ENCODE results near the gene TOP2A.

The TOP2A gene

DNA sequence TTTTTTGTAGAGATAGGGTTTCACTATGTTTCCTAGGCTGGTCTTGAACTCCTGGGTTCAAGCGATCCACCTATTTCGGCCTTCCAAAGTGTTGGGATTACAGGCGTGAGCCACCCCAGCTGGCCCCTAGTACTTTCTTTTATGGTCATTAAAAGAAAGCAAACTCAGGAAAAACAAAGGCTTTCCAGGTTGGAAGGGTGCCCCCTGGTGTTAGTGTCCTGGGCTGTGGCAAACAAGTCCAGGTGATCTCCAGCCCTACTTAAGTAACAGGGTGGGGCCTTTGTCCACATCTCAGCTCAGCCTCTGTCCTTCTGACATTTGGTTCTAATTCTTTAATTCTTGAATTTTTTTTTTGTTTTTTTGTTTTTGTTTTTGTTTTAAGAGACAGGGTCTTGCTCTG, 32.5 kb upstream of the TOP2A start:
- no peak for TF ChIP-seq ZFX (IDR thresholded peaks at IDR 0.05)
- TF ChIP-seq CTCF (conservative IDR thresholded peaks at IDR 0.05) = peak; percentile 84
- no peak overlapping the region for H3K27ac ChIP-seq

DNA sequence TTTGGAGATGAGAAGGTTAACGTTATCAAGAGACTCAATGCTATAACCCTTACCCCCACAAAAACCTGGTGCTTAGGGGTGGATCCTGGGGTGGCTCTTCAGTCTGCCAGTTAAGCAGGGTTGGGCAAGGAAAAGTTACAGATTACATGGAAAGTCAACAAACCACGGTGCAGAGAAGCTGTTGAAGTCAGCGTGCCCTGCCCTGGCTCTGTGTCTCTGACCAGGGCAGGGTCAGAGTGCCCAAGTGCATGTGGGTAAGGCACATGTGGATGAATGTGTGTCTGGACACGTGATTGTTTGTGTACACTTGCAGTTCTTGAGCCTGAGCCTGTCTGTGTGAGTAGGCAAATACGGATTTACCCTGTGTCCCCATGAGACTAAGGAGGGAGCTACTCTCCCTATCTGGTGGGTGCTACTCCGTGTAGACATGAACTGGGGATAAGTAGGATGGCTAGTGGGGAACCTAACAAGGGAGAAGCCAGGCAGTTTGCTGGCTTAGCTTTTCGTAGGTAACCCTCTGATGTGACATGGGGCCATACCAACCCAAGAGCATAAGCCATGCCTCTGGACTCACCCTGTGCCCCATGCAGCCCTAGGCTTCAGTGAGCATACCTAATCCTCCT, 31.1 kb upstream of the TOP2A start:
- TF ChIP-seq CTCF (conservative IDR thresholded peaks at IDR 0.05) (no peak), ZFX (IDR thresholded peaks at IDR 0.05) (no peak)
- no peak overlapping the region for H3K27ac ChIP-seq

- TF ChIP-seq ZFX (IDR thresholded peaks at IDR 0.05) = no peak
- TF ChIP-seq CTCF (conservative IDR thresholded peaks at IDR 0.05) = no peak
- H3K27ac ChIP-seq = no peak overlapping the region
Observed at GRCh38 chr17:40448213-40448638, 30.5 kb upstream of the TOP2A start.

GRCh38 chr17:40447806-40448205, 30.1 kb upstream of the TOP2A start:
- TF ChIP-seq CTCF (conservative IDR thresholded peaks at IDR 0.05) = no peak
- TF ChIP-seq ZFX (IDR thresholded peaks at IDR 0.05) = no peak
- H3K27ac ChIP-seq = no peak overlapping the region

GRCh38 chr17:40447148-40447644, 29.5 kb upstream of the TOP2A start:
- H3K27ac ChIP-seq = no peak overlapping the region
- TF ChIP-seq CTCF (conservative IDR thresholded peaks at IDR 0.05) (no peak), ZFX (IDR thresholded peaks at IDR 0.05) (no peak)

GRCh38 chr17:40445751-40446468, 28.2 kb upstream of the TOP2A start:
- no peak for TF ChIP-seq ZFX (IDR thresholded peaks at IDR 0.05)

DNA sequence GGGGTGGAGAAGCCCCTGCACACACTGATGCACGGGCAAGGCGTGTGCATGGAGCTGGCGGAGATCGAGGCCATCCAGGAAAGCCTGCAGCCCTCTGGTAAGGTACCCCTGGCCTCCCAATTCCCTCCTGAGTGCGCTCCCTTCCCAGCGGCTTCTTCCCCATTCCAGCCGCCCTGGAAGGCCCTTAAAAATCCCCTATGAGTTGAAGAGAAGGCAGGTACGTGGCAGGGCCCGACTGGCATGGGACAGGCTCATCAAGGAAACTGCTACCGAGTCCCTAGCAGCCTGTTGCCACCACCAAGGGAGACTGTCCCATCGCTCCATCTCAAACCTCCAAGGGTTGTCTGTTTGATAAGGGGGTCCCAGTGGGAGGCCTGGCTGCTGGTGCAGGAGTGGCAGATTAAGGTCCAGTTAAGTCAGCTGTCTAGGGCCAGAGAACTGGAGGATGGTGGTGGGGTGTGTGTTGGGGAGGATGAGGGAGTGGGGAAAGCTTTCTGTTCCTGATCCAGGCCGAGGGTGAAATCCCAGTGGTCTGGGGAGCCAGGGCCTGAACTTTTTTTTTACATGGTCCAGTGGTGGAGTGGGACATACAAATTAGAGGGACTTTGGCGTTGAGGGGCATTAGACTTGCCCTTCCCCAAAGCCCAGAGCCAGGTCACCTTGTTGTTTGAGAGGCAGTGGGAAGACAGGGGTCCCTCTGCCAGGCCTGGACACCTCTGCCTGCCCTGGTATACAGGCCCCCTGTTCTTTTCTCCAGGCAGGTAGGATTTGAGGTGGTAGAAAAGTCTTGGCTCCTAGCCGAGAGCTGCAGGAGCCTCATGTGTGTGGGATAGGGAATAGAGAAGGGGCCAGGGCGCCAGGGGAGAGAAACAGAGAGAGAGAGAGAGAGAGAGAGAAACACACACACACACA, 26.5 kb upstream of the TOP2A start:
- H3K27ac ChIP-seq = no peak overlapping the region
- TF ChIP-seq ZFX (IDR thresholded peaks at IDR 0.05) (no peak), CTCF (conservative IDR thresholded peaks at IDR 0.05) (peak; percentile 55)

More at GRCh38 chr17:40445751-40446468, 28.2 kb upstream of the TOP2A start:
- H3K27ac ChIP-seq = no peak overlapping the region

Data from C4-2B (cell line).